ENCODE data around the gene ERCC6L2.

ERCC6L2 gene

GRCh38 chr9:95880021-95880690, 4.7 kb downstream of the ERCC6L2 start:
- Histone ChIP-seq H3K36me3 (replicated peaks) (peaks cover 6% of the 10 kb centered on the region), H3K27ac (peak overlapping the region; percentile 85), H3K27me3 (replicated peaks) (no peaks in the 10 kb centered on the region), H3K4me3 (ENCODE audit: low read depth, low read length) (no peak overlapping the region)
- in situ Hi-C loops (cut with HindIII; ENCODE audit: low pct_ligation_motif_present, low sequenced_read_pairs), result no loop called here
- DNase-seq, result peak; percentile 74
- TF ChIP-seq, protein P1, sequence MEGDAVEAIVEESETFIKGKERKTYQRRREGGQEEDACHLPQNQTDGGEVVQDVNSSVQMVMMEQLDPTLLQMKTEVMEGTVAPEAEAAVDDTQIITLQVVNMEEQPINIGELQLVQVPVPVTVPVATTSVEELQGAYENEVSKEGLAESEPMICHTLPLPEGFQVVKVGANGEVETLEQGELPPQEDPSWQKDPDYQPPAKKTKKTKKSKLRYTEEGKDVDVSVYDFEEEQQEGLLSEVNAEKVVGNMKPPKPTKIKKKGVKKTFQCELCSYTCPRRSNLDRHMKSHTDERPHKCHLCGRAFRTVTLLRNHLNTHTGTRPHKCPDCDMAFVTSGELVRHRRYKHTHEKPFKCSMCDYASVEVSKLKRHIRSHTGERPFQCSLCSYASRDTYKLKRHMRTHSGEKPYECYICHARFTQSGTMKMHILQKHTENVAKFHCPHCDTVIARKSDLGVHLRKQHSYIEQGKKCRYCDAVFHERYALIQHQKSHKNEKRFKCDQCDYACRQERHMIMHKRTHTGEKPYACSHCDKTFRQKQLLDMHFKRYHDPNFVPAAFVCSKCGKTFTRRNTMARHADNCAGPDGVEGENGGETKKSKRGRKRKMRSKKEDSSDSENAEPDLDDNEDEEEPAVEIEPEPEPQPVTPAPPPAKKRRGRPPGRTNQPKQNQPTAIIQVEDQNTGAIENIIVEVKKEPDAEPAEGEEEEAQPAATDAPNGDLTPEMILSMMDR (IDR thresholded peaks at IDR 0.05; ENCODE audit: low read depth, low read length, missing control alignments), result no peak

- Histone ChIP-seq H3K27ac (no peak overlapping the region), H3K27me3 (replicated peaks) (no peaks in the 10 kb centered on the region), H3K4me3 (ENCODE audit: low read depth, low read length) (no peak overlapping the region), H3K36me3 (replicated peaks) (peaks cover 2% of the 10 kb centered on the region)
- DNase-seq, result no peak
- in situ Hi-C loops (cut with HindIII; ENCODE audit: low pct_ligation_motif_present, low sequenced_read_pairs), result no loop called here
- TF ChIP-seq, protein P1 (IDR thresholded peaks at IDR 0.05; ENCODE audit: low read depth, low read length, missing control alignments), result no peak
These were observed 12.5 kb downstream of the ERCC6L2 start for GRCh38 chr9:95887926-95888497.

GRCh38 chr9:95890594-95890993, 15.1 kb downstream of the ERCC6L2 start:
- Histone ChIP-seq H3K36me3 (replicated peaks) (no peaks in the 10 kb centered on the region), H3K27ac (no peak overlapping the region), H3K4me3 (ENCODE audit: low read depth, low read length) (no peak overlapping the region), H3K27me3 (replicated peaks) (no peaks in the 10 kb centered on the region)
- in situ Hi-C loops (cut with HindIII; ENCODE audit: low pct_ligation_motif_present, low sequenced_read_pairs), result no loop called here
- TF ChIP-seq, protein P1 (IDR thresholded peaks at IDR 0.05; ENCODE audit: low read depth, low read length, missing control alignments), result no peak
- DNase-seq, result no peak

DNA sequence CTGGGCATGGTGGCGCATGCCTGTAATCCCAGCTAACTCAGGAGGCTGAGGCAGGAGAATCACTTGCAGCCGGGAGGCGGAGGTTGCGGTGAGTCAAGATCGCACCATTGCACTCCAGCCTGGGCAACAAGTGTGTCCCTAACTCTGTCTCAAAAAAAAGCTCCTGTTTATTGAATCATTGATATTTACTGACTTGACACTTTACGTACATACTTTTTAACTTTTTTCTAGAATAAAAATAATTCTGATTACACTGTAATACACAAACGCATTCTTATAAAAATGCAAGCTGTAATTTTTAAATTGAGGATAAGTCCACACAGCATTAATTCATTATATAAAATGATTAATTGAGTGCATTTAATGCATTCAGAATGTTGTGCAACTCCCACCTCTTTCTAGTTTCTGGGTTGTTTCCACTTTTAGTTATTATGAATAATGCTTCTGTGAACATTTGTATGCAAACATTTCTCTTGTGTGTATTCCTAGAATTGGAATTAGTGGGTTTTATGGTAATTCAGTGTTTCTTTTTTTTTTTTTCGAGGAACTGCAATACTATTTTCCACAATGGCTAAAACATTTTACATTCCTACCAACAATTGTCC, 15.7 kb downstream of the ERCC6L2 start:
- no peaks in the 10 kb centered on the region for H3K36me3 ChIP-seq (replicated peaks)
- H3K4me3 ChIP-seq (ENCODE audit: low read depth, low read length), result no peak overlapping the region
- H3K27me3 ChIP-seq (replicated peaks), result no peaks in the 10 kb centered on the region
- DNase-seq, result no peak
- TF ChIP-seq, protein P1 (IDR thresholded peaks at IDR 0.05; ENCODE audit: low read depth, low read length, missing control alignments), result no peak
- no peak overlapping the region for H3K27ac ChIP-seq
- in situ Hi-C loops (cut with HindIII; ENCODE audit: low pct_ligation_motif_present, low sequenced_read_pairs), result no loop called here

GRCh38 chr9:95892690-95893089, 17.2 kb downstream of the ERCC6L2 start:
- Histone ChIP-seq H3K4me3 (ENCODE audit: low read depth, low read length) (no peak overlapping the region), H3K27me3 (replicated peaks) (no peaks in the 10 kb centered on the region), H3K36me3 (replicated peaks) (no peaks in the 10 kb centered on the region), H3K27ac (no peak overlapping the region)
- DNase-seq, result no peak
- TF ChIP-seq, protein P1 (IDR thresholded peaks at IDR 0.05; ENCODE audit: low read depth, low read length, missing control alignments), result no peak
- in situ Hi-C loops (cut with HindIII; ENCODE audit: low pct_ligation_motif_present, low sequenced_read_pairs), result no loop called here

Data from brain microvascular endothelial cell (primary cell).